GM19351 (cell line): ENCODE data around the gene ANXA2.

Experiments used
- ATAC-seq: cut with Tn5 transposase; IDR thresholded peaks from one replicate; pipeline ENCODE4 v1.9.1; 2021; ENCODE audit warnings: mild to moderate bottlenecking, moderate library complexity; ENCODE audit not compliant: unreplicated experiment

The ANXA2 gene

DNA sequence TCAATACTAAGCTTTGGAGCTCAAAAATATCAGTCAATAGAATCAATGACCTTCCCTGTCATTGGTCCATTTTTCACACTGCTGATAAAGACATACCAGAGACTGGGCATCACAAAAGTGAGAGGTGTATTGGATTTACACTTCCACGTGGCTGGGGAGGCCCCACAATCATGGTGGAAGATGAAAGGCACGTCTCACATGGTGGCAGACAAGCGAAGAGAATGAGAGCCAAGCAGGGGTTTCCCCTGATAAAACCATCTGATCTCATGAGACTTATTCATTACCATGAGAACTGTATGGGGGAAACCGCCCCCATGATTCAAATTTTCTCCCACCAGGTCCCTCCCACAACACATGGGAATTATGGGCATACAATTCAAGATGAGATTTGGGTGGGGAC is 81.9 kb downstream of the ANXA2 start:
- no peak for ATAC-seq

GRCh38 chr15:60313906-60314305 is 83.9 kb downstream of the ANXA2 start:
- no peak for ATAC-seq

GRCh38 chr15:60307034-60307433 is 90.8 kb downstream of the ANXA2 start:
- no peak for ATAC-seq

- ATAC-seq, result no peak
These were observed 96.8 kb downstream of the ANXA2 start for GRCh38 chr15:60301024-60301423.

DNA sequence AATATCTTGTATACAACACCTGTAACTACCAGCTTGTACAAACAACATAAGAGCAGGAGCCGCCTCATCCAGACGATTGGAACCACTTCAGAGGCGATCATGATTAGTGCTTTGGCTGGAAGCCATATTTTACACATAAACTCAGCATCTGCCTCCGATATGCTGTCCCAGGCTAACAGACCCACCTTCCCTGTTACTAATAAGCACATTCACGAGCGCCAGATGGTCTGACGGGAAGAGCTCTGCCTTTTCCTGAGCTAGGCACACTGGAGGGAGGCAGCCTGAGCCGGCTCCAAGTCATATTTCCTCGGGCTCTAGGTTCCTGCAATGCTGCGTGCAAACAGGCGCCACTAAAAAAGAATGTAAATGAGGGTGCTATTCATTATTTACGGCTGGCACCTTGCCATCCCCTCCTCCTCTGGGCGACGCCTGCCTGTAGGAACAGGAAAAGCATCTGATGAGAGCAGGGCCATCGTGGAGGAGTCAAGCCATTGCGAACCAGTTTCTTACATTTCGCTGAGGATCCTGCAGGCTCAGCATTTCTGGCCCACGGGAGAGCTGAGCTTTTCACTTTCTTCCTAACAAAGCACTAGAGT is 98.2 kb downstream of the ANXA2 start:
- ATAC-seq, result no peak
